ENCODE results near the gene TYMS.

The TYMS gene

DNA sequence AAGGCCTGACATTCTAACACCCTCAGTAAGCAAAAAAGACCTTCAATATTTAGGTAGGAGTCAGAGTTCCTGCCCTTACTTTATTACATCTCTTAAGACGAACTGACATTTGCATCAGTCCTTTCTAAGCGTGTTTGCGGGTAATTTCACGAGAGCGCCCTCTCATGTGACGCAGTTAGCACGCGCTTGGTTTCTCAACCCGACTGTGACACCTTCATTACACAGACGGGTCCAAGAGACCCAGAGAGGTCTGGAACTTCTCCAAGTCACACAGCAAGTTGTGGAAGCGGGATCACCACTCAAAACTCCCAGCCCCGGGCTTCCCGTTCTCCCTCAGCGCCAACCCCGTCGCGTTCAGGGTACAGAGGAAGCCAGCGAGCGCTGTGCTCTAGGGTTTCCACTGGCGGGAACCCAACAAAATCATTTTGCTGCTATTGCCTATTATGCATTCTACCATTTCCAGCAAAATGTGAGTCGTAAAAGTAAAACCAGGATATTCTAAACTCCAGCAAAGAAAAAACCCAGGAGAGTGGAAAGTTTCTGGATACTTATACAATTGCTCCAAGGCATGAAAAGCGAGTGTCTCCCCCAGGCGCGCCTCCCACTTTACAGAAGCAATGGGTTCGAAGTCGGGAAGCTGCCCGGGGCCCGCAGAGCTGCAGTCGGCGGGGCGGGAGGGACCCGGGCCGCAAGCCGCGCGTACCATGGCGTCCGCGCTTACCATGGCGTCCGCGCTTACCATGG lies 54.4 kb downstream of the TYMS start:
- peak overlapping the region; percentile 97 for H3K4me3 ChIP-seq (replicated peaks; ENCODE audit: low read depth, low read length)
- DNase-seq (ENCODE audit: extremely low read depth, low read depth) = no peak
- TF ChIP-seq CTCF (IDR thresholded peaks at IDR 0.05; ENCODE audit: low read depth, low read length, missing control alignments) = no peak

DNA sequence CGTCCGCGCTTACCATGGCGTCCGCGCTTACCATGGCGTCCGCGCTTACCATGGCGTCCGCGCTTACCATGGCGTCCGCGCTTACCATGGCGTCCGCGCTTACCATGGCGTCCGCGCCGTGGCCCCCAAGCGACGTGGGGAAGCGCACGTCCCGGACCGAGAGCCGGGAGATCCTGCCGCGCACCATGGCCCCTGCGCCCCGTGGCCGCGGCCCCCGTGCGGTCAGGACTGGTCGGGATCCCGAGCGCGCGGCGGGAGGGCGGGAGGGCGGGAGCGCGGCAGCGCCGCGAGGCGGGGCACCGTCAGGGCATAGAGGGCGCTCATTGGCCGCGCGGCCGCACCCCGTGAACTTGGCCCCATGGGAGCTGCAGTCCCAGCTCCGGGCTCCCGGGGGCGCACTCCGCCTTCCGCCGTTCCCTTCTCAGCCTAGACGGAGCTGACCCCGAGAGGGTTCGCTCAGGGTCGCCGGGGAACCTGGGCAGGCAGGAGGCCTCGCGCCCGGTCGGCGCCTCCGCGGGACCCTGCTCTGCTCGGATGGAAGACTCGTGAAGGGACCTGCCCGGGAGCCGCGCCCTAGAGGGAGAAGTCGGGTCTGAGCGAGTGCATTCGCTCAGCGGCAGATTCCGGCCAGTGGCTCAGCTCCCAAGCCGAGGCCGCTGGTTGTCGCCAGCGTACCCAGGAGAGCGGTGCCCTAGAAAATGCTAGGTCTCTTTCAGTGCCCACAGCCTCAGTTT lies 55.1 kb downstream of the TYMS start, which contains the start of gene ENOSF1:
Gene ENOSF1 (minus strand): TSS at position 230 of the 734 bp plus-strand sequence. CDS start 43 bp downstream, at position 187.
- no peak for DNase-seq (ENCODE audit: extremely low read depth, low read depth)
- peak; percentile 63 for TF ChIP-seq CTCF (IDR thresholded peaks at IDR 0.05; ENCODE audit: low read depth, low read length, missing control alignments)

GRCh38 chr18:713135-713490 lies 55.7 kb downstream of the TYMS start:
- DNase-seq (ENCODE audit: extremely low read depth, low read depth) = no peak
- H3K4me3 ChIP-seq (replicated peaks; ENCODE audit: low read depth, low read length) = peak overlapping the region; percentile 97; the same call in 1 of the 2 replicates
- TF ChIP-seq CTCF (IDR thresholded peaks at IDR 0.05; ENCODE audit: low read depth, low read length, missing control alignments) = no peak

More for the DNA sequence above, 55.1 kb downstream of the TYMS start, which contains the start of gene ENOSF1:
- peak within 1 kb of the TSS; percentile 97 for H3K4me3 ChIP-seq (replicated peaks; ENCODE audit: low read depth, low read length)

- no peak overlapping the region for H3K4me3 ChIP-seq (replicated peaks; ENCODE audit: low read depth, low read length)
- no peak for DNase-seq (ENCODE audit: extremely low read depth, low read depth)
- TF ChIP-seq CTCF (IDR thresholded peaks at IDR 0.05; ENCODE audit: low read depth, low read length, missing control alignments) = no peak
Measured at GRCh38 chr18:715626-716025, 58.2 kb downstream of the TYMS start.

GRCh38 chr18:717003-717402 lies 59.5 kb downstream of the TYMS start:
- TF ChIP-seq CTCF (IDR thresholded peaks at IDR 0.05; ENCODE audit: low read depth, low read length, missing control alignments) = no peak
- H3K4me3 ChIP-seq (replicated peaks; ENCODE audit: low read depth, low read length) = no peak overlapping the region
- no peak for DNase-seq (ENCODE audit: extremely low read depth, low read depth)
